PC-3 (cell line): ENCODE measurements around the gene GSTM2. TPM values are rescaled to one million over a fixed set of nuclear protein-coding genes. Genes with fewer than 3 reads are reported as not detected.
A peak's percentile ranks its signal among the peaks of the same experiment; 100 is the strongest.
"Not testable (repeated sequence)": the region's sequence is repeated elsewhere in the genome, so short reads cannot be mapped to it uniquely, and the experiment has no call there.

ENCODE experiments used
- ATAC-seq: fragments of 200-7000 bp; cut with Tn5 transposase; 2 replicates; pipeline ENCODE4 v1.9.1; 2020; ENCODE audit warnings: mild to moderate bottlenecking, moderate library complexity
- BruUV-seq: library from RNA; stranded (reverse); fragments of 400-500 nt; replicated peaks from 2 replicates; lab custom pipeline; 2021; lab: Mats Ljungman, UMichigan
- CTCF ChIA-PET: fragments of 300-600 bp; sonication (Branson Sonifier 250); formaldehyde crosslinking; loops from one replicate; lab custom pipeline; 2022; ENCODE audit warnings: antibody characterized with exemption; lab: Charles Lee
- POLR2A ChIA-PET: fragments of 300-600 bp; sonication (Branson Sonifier 250); formaldehyde crosslinking; loops from one replicate; lab custom pipeline; 2022; ENCODE audit warnings: antibody characterized with exemption; ENCODE audit not compliant: unreplicated experiment; lab: Charles Lee
- DNase-seq: peaks from one replicate; pipeline ENCODE4 v3.0.0-alpha.2; 2015
- H2AFZ ChIP-seq: fragments of 300-600 bp; sonication (generic); 2 replicates; pipeline ENCODE4 v1.6.0; 2016; ENCODE audit warnings: antibody characterized with exemption, low read length
- H3F3A ChIP-seq: fragments of 300-600 bp; sonication (generic); one replicate; pipeline ENCODE4 v1.6.0; 2017; ENCODE audit warnings: antibody characterized with exemption, low read length, control low read depth, mild to moderate bottlenecking; ENCODE audit not compliant: unreplicated experiment
- H3K27ac ChIP-seq: fragments of 300-600 bp; sonication (generic); 2 replicates; pipeline ENCODE4 v1.5.1; 2016; ENCODE audit warnings: mild to moderate bottlenecking, low read length
- H3K27me3 ChIP-seq: fragments of 300-600 bp; sonication (generic); 2 replicates; pipeline ENCODE4 v1.6.1; 2016; ENCODE audit warnings: low read length, mixed read lengths
- H3K36me3 ChIP-seq: fragments of 300-600 bp; sonication (generic); 2 replicates; pipeline ENCODE4 v1.6.1; 2016; ENCODE audit warnings: low read depth, mixed run types, low read length, mixed read lengths
- H3K4me1 ChIP-seq: fragments of 300-600 bp; sonication (generic); 2 replicates; pipeline ENCODE4 v1.5.1; 2016; ENCODE audit warnings: low read length; ENCODE audit not compliant: insufficient read depth
- H3K4me2 ChIP-seq: fragments of 300-600 bp; sonication (generic); 2 replicates; pipeline ENCODE4 v1.6.0; 2016; ENCODE audit warnings: low read length
- H3K4me3 ChIP-seq: fragments of 300-600 bp; sonication (generic); 2 replicates; pipeline ENCODE4 v1.5.1; 2016; ENCODE audit warnings: mild to moderate bottlenecking, low read length, mixed read lengths
- H3K79me2 ChIP-seq: fragments of 300-600 bp; sonication (generic); 2 replicates; pipeline ENCODE4 v1.6.1; 2017; ENCODE audit warnings: low read length, mixed read lengths
- H3K9ac ChIP-seq: fragments of 300-600 bp; sonication (generic); 2 replicates; pipeline ENCODE4 v1.6.0; 2016; ENCODE audit warnings: mild to moderate bottlenecking, low read length
- H3K9me2 ChIP-seq: fragments of 300-600 bp; sonication (generic); replicated peaks from 2 replicates; pipeline ENCODE4 v1.6.1; 2016; ENCODE audit warnings: mixed run types, low read length, mixed read lengths
- H3K9me3 ChIP-seq: fragments of 300-600 bp; sonication (generic); 2 replicates; pipeline ENCODE4 v1.6.1; 2016; ENCODE audit warnings: low read length, mixed read lengths
- H4K20me1 ChIP-seq: fragments of 300-600 bp; sonication (generic); 2 replicates; pipeline ENCODE4 v1.6.1; 2016; ENCODE audit warnings: low read length, mixed read lengths
- CTCF ChIP-seq: fragments of 300-600 bp; sonication (generic); conservative IDR thresholded peaks from 2 replicates; pipeline ENCODE4 v1.5.1; 2017; ENCODE audit warnings: antibody characterized with exemption, low read depth, mild to moderate bottlenecking, low read length
- EZH2 ChIP-seq: fragments of 300-600 bp; sonication (generic); IDR thresholded peaks from one replicate; pipeline ENCODE4 v1.6.1; 2017; ENCODE audit warnings: antibody characterized with exemption, mild to moderate bottlenecking, low read length; ENCODE audit not compliant: unreplicated experiment
- EZH2phosphoT487 ChIP-seq: fragments of 300-600 bp; sonication (generic); IDR thresholded peaks from 2 replicates; pipeline ENCODE4 v1.6.1; 2018; ENCODE audit warnings: mild to moderate bottlenecking, antibody characterized with exemption, low read length, borderline replicate concordance
- intact Hi-C: fragments of 100-400 bp; cut with micrococcal nuclease; formaldehyde crosslinking; loops from 2 replicates; pipeline ENCODE4 v1.9.0; 2023
- total RNA-seq: library from RNA; depleted of rRNA; stranded (reverse); fragments of >200 nt; gene quantifications from 2 replicates; pipeline ENCODE4 v1.2.3, GENCODE V29; 2014

Gene GSTM2
- total RNA-seq, 1 experiment from 2014 or later, result 38.6 TPM

GRCh38 chr1:109664671-109665070 is 3.2 kb upstream of the GSTM2 start:
- H3K9me3 ChIP-seq, result no peaks in the 10 kb centered on the region
- DNase-seq (peak; percentile 60), ATAC-seq (peak; percentile 14; the same call in 1 of the 2 replicates)
- peaks cover 28% of the 10 kb centered on the region for H3K4me1 ChIP-seq
- ChIA-PET POLR2A (no interaction called here), CTCF (no interaction called here)
- no peak overlapping the region for H3K9ac ChIP-seq
- H3K27ac ChIP-seq, result peak overlapping the region; percentile 45
- BruUV-seq, result no TSS peak
- H3K79me2 ChIP-seq, result no peaks in the 10 kb centered on the region
- H4K20me1 ChIP-seq, result no peaks in the 10 kb centered on the region
- H3K36me3 ChIP-seq, result no peaks in the 10 kb centered on the region
- H3K27me3 ChIP-seq, result no peaks in the 10 kb centered on the region
- no peak overlapping the region for H3K4me2 ChIP-seq
- H3K4me3 ChIP-seq, result no peak overlapping the region
- no peak overlapping the region for H2AFZ ChIP-seq
- no peaks in the 10 kb centered on the region for H3F3A ChIP-seq
- no peaks in the 10 kb centered on the region for H3K9me2 ChIP-seq
- no peak for TF ChIP-seq CTCF
- TF ChIP-seq EZH2, result no peak
- no peak for TF ChIP-seq EZH2phosphoT487
- intact Hi-C loops, result no loop called here

GRCh38 chr1:109668123-109668775 is 392 bp downstream of the GSTM2 start:
- DNase-seq (no peak), ATAC-seq (peak; percentile 20)
- Histone ChIP-seq H3K27me3 (no peaks in the 10 kb centered on the region), H3K9ac (peak overlapping the region; percentile 4; the same call in 1 of the 2 replicates), H3K27ac (no peak overlapping the region), H2AFZ (peak overlapping the region; percentile 69), H3F3A (no peaks in the 10 kb centered on the region), H3K9me2 (no peaks in the 10 kb centered on the region), H3K79me2 (no peaks in the 10 kb centered on the region), H3K4me3 (peak overlapping the region; percentile 64), H3K4me2 (peak overlapping the region; percentile 75), H3K36me3 (no peaks in the 10 kb centered on the region), H3K9me3 (no peaks in the 10 kb centered on the region), H3K4me1 (peaks cover 28% of the 10 kb centered on the region), H4K20me1 (no peaks in the 10 kb centered on the region)
- ChIA-PET POLR2A (no interaction called here), CTCF (no interaction called here)
- TF ChIP-seq CTCF (no peak), EZH2 (no peak), EZH2phosphoT487 (no peak)
- intact Hi-C loops, result no loop called here
- BruUV-seq, result TSS peak; percentile 30

- H3K9me3 ChIP-seq, result no peaks in the 10 kb centered on the region
- BruUV-seq, result no TSS peak
- H3K79me2 ChIP-seq, result no peaks in the 10 kb centered on the region
- no peak for TF ChIP-seq EZH2phosphoT487
- no peak for TF ChIP-seq CTCF
- no peak for TF ChIP-seq EZH2
- ATAC-seq (no peak), DNase-seq (no peak)
- no peak overlapping the region for H3K27ac ChIP-seq
- H3K4me2 ChIP-seq, result no peak overlapping the region
- no peak overlapping the region for H3K9ac ChIP-seq
- no peak overlapping the region for H3K4me3 ChIP-seq
- intact Hi-C loops, result no loop called here
- no peaks in the 10 kb centered on the region for H3K9me2 ChIP-seq
- ChIA-PET CTCF (no interaction called here), POLR2A (no interaction called here)
- peaks cover 18% of the 10 kb centered on the region for H3K4me1 ChIP-seq
- H3K27me3 ChIP-seq, result no peaks in the 10 kb centered on the region
- H3F3A ChIP-seq, result no peaks in the 10 kb centered on the region
- no peaks in the 10 kb centered on the region for H4K20me1 ChIP-seq
- H2AFZ ChIP-seq, result no peak overlapping the region
- H3K36me3 ChIP-seq, result no peaks in the 10 kb centered on the region
Observed at GRCh38 chr1:109669246-109669948, 1.5 kb downstream of the GSTM2 start.

GRCh38 chr1:109669949-109670302 is 2.1 kb downstream of the GSTM2 start:
- H3K9me3 ChIP-seq, CTCF ChIA-PET, H2AFZ ChIP-seq, ATAC-seq, H3K36me3 ChIP-seq, intact Hi-C loops, H3K4me2 ChIP-seq, DNase-seq, H3K9ac ChIP-seq, H3K9me2 ChIP-seq, H3K4me3 ChIP-seq, POLR2A ChIA-PET, BruUV-seq, H3K79me2 ChIP-seq, H3K27ac ChIP-seq, H3K27me3 ChIP-seq, H4K20me1 ChIP-seq, H3F3A ChIP-seq: not testable (repeated sequence)
- H3K4me1 ChIP-seq, result peaks cover 13% of the 10 kb centered on the region
